ENCODE results near the gene USP13.

DNA sequence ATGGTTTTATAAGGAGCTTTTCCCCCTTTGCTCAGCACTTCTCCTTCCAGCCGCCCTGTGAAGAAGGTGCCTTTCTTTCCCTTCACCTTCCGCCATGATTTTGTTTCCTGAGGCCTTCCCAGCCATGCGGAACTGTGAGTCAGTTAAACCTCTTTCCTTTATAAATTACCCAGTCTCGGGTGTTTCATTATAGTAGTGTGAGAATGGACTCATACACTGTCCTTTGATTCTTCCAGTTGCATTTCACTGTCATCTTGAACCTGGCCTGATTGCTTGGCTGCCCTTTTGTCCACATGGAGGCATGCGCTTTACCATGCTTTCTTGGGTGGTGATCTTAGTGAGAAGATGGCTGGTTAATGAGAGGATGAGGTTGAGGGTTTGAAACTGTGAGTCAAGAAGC, 23.2 kb downstream of the USP13 start:
- TF ChIP-seq, protein P1, sequence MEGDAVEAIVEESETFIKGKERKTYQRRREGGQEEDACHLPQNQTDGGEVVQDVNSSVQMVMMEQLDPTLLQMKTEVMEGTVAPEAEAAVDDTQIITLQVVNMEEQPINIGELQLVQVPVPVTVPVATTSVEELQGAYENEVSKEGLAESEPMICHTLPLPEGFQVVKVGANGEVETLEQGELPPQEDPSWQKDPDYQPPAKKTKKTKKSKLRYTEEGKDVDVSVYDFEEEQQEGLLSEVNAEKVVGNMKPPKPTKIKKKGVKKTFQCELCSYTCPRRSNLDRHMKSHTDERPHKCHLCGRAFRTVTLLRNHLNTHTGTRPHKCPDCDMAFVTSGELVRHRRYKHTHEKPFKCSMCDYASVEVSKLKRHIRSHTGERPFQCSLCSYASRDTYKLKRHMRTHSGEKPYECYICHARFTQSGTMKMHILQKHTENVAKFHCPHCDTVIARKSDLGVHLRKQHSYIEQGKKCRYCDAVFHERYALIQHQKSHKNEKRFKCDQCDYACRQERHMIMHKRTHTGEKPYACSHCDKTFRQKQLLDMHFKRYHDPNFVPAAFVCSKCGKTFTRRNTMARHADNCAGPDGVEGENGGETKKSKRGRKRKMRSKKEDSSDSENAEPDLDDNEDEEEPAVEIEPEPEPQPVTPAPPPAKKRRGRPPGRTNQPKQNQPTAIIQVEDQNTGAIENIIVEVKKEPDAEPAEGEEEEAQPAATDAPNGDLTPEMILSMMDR (IDR thresholded peaks at IDR 0.05) = no peak
- no peak for TF ChIP-seq POLR2A (IDR thresholded peaks at IDR 0.05)

Measured in right lobe of liver (tissue), 4 donors.